GM21515 (cell line): ENCODE measurements around the gene MDM2.
"Not testable (repeated sequence)": the region's sequence is repeated elsewhere in the genome, so short reads cannot be mapped to it uniquely, and the experiment has no call there.

Experiments
- ATAC-seq: cut with Tn5 transposase; IDR thresholded peaks from one replicate; pipeline ENCODE4 v1.9.1; 2021; ENCODE audit not compliant: unreplicated experiment

Gene MDM2

DNA sequence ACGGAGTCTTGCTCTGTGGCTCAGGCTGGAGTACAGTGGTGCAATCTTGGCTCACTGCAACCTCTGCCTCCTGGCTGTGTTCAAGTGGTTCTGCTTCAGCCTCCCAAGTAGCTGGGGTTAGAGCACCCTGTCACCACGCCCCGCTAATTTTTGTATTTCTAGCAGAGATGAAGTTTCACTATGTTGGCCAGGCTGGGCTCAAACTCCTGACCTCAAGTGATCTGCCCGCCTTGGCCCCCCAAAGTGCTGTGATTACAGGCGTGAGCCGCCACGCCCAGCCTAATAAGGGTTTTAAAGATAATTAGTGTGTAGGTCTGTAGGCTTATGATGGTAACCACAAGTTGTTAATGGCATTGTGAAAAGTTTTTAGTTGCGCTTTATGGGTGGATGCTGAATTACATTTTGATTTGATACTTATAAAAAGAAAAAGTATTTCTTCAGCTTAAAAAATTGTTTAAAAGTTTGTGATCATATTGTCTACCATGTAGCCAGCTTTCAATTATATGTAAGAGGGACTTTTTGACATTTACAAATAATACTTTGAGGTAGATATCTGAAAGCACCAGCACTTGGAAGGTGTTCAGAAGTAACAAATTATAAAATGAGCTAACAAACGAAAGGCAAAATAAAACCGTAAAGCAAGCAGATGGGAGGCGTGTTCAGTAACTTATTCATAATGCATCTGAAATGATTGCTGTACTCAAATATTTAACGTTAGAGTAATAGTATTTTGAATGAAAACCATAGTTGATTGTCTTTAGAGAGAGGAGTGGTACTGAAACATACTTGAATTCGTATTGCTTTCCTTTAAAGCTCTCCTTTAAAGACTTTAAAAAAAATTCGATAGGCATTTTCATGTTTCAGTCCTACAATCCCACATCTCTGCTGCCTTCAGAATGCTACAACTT lies 37.1 kb downstream of the MDM2 start:
- no peak for ATAC-seq

DNA sequence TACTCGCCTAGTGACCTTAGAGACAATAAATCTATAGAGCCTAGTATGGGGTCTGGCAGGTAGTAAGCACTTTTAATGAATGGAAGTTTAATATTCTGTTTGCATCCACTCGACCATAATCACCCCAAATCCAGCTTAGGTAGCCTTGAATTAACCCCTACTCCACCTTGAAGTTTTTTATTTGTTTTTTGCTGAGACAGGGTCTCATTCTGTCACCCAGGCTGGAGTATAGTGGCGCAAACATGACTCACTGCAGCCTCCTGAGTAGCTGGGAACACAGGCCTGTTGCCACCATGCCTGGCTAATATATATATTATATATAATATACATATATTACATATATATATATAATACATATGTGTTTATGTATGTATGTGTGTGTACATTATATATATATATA lies 38.8 kb downstream of the MDM2 start:
- no peak for ATAC-seq

DNA sequence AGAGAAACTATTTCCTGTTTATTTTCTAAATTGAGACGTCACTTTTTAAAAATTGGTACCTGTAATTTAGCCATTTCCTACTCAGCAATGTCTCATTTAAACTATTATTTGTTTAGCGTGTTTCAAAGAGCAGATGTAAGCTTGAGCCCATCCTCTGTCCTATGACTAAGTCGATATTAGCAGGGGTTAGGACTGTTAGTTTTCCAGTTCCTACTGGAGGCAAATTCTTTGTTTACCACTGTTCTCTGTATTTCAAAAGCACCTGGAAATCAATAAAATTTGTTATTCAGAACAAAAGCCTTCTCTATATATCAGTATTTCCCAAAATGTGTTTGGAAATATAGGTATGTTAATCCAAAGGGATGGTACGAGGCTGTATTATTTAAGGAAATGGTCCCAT lies 42.4 kb downstream of the MDM2 start:
- ATAC-seq, result no peak

DNA sequence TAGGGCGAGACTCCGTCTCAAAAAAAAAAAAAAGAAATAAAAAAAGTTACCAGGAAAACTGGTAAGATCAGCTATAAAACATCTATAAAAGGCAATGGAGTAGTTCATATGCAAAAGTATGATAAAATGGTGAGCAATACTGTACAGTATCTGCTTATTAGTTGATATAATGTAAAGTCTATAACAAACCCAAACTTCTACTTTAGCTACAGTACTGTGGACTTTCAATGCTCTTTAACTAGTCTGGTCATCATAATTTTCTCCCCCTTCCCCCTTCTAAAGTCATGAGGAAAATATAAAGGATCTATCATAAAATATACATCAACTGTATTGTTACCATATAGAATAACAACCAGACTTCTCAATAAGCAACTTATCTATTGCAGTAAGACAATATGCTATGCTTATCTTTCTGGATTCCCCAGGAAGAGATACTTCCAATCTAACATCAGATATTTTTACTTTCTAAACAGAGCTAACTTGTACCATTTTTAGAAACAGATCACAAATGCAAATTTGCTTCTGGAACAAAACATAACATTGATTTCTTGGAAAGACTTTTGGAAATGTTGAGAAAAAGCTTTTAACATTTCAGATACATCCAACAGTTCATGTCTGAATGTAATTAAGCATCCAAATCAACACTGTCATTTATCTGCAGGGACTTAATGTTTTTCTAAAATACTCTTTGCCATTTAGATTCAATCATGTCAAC lies 43.8 kb downstream of the MDM2 start:
- no peak for ATAC-seq

DNA sequence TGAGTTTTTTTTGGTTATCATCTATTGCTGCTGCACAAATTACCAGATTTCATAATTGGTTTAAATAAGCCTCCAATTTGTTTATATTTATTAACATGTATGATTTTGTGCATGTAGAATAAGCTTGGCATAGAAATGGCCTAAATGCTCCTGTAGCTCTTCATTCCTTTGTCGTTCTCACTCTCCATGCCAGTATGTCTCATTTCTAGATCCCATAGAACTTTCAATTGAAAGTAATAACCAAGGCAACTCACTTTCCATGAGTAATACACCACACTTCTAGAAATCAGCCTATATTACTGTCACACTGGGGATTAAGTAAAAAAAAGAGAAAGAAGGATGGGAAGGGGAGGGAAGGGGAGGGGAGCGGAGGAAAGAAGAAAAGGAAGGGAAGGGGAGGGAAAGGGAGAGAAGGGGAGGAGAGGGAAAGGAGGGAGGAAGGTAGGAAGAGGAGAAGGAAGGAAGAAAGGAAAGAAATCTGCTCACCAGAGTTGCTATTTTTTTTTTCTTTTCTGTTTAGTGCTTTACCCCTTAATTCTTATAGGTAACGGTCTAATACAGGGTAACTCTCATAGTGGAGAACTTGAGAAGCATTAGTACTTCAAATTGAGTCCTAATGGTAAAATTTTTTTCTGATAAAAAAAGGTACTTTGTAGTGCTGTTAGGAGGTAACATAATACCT lies 45.6 kb downstream of the MDM2 start:
- no peak for ATAC-seq

DNA sequence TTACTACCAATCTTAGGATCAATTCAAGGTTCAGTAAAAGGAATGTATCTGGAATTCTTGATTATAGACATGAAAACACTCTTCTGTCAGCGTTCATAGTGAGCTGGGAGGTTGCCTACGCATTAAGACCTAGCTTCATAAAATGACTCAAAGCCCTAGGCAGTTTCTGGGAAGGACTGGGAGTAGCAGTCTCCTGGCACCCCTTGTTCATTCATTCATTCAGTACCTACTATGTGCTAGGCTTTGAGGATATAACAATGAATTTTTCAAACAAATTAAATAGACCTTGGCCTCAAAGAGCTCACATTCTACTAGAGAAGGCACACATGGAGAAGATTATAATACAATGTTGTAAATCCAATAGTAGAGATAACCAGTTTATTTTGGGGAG lies 46.1 kb downstream of the MDM2 start:
- no peak for ATAC-seq

DNA sequence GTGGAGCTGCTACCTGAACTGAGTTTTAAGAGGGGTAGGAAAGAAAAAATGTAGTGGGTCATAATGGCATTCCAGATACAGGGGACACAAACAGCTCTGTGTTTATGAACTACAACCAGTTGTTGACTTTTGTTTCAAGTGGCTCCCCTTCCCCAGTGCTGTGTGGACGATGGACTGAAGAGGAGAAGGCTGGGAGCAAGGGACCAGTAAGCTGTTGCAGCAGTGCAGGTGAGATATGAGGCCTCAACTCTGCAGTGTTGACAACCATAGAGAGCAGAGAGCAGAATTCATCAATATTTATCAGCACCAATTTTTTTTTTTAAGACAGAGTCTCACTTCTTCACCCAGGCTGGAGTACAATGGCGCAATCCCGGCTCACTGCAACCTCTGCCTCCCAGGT lies 46.6 kb downstream of the MDM2 start:
- no peak for ATAC-seq

DNA sequence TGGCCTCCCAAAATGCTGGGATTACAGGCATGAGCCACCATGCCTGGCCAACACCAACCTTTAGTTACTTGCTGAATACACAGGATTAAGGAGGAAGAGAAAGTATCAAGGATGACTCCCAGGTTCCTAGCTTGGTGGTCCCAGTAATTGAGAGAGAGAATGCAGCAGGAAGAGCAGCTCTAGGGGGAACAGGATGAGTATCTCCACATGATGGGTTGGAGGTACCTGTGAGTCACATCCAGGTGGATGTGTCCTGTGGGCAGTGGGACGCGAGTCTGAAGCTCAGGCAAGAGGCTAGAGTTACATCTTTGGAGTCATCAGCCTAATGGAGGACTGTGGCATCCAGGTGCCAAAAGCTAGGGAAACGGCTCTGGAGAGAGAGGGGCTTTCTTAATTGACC lies 47.1 kb downstream of the MDM2 start:
- no peak for ATAC-seq

DNA sequence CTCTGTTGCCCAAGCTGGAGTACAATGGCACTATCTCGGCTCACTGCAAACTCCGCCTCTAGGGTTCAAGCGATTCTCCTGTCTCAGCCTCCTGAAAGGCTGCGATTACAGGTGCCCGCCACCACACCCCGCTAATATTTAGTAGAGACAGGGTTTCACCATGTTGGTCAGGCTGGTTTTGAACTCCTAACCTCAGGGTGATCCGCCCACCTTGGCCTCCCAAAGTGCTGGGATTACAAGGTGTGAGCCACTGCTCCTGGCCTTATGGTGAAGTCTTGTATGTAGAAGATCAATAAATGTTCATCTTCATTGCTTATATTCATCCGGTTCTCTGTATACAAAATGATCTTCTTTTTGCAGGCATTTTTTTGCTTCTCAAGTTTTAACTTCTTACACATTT lies 47.8 kb downstream of the MDM2 start:
- no peak for ATAC-seq

DNA sequence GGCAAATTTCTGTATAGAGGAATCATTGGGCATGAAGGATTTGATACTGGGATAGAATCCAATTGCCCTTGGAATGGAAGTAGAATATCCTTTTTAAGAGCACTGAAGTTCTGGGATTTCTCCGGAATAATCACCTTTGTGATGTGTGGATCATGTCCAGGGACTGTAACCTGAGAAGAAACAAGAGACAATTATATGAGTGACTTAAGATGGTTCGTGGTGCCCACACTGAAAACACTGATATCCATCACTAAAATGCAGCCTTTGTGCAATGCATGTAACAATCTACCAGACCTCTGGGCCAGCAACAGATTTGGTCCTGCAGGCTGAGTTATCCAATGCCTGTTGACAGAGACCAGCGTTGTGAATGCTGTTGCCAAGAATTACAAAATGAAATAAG lies 48.5 kb downstream of the MDM2 start:
- ATAC-seq, result no peak

DNA sequence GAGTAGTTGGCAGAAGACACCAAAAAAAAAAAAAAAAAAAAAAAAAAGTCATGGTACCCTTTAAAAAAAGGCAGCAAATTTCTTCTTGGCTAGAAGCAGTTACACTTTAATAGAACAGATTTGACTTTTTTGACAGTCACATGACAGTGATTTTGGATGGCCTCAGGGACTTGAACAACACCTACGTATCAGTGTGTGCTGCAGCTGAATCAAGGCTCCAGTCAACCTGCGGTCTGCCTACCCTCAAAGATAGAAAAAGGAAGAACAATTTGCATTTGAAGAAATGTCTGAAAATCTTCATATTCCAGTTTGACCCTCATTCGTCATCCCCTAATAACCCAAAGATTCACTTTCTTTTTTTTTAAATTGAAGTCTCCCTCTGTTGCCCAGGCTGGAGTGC lies 53.9 kb downstream of the MDM2 start:
- no peak for ATAC-seq

DNA sequence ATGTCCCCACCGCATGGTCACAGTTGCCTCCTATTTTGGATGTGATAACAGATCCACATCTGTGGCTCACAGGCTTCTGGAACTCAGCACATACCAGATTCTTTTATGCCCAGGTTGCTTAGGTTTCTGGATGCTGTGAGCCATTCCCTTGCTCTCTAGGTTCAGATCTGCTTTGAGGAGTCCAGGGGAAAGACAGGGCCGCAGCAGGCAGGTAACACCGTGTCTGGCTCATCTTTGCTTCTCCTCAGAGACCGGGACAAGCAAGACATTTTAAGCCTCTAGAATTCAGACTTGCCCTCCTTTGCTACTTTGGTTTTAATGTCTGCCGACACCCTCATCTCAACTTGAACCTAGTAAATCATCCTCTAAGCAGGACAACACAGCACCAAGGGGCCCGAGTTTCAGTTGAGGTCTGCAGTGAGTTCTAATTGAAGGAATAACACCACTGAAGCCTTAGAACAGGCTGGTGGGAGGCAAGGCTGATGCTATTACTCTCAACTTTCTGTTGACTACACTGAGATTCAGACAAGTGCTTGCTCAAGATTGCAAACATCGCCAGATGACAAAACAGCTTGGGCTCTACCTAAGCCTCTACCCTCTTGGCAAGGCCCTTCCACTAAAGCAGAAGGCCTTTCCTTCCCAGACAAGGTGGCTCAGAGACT lies 55.3 kb downstream of the MDM2 start:
- ATAC-seq, result no peak

DNA sequence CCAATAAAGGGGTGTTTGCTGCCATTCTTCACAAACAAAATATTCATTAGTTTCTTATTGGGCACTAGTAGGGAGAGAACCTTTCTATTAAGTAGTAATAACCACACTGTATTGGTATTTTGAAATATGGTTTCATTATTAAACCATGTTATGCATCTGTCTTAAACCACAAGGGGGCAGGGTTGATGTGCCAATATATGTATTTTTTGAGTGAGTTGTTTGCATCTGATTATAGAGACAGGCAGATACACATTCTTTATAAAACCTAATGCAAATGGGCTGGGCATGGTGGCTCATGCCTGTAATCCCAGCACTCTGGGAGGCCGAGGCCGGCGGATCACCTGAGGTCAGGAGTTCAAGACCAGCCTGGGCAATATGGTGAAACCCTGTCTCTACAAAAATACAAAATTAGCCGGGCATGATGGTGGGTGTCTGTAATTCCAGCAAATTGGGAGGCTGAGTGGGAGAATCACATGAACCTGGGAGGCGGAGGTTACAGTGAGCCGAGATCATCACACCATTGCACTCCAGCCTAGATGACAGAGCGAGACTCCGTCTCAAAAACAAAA lies 56.0 kb downstream of the MDM2 start:
- ATAC-seq, result not testable (repeated sequence)

DNA sequence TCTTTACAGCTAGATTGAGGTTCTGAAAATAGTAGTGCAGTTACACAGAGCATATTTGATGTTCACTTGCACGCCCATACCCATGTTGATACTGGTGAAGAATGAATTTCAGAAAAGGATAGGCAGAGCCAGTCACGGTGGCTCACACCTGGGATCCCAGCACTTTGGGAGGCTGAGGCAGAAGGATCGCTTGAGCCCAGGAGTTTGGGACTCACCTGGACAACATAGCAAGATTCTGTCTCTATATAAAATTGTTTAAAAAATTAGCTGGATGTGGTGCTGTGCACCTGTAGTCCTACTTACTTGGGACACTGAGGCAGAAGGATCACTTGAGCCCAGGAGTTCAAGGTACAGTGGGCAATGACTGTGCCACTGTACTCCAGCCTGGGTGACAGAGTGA lies 56.6 kb downstream of the MDM2 start:
- ATAC-seq, result no peak

DNA sequence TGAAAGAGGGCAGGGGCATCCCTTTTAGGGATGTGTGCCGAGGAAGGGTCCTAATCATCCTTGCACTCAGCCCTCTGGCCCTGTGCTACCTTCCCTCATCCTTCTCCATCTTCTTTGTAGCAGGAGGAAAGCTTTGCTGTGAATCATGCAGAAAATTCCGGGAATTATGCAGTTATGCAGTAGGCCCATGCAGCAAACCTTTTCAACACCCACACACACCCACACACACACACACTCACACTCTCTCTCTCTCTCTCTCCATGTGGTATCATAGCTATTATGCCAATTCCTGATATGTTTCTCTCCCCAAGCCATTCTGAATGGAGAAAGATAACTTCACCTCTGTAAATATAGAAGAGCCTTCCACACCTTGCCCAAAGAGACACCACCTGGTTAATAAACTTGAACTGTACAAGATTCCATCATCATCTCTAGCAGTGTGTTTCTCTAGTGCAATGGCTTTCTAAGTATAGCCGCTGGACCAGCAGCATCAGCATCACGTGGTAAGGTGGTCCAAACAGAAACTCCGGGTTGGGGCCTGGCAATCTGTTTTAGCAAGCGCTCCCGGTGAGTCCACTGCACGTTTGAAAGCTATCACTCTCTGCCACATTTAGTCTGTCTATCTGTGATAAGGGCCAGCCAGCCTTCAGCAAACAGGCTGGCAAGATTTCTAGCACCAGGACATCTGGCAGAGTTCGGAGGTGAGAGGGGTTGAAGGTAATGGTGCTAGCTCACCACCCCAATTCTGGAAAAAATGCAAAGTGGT lies 57.6 kb downstream of the MDM2 start:
- no peak for ATAC-seq

DNA sequence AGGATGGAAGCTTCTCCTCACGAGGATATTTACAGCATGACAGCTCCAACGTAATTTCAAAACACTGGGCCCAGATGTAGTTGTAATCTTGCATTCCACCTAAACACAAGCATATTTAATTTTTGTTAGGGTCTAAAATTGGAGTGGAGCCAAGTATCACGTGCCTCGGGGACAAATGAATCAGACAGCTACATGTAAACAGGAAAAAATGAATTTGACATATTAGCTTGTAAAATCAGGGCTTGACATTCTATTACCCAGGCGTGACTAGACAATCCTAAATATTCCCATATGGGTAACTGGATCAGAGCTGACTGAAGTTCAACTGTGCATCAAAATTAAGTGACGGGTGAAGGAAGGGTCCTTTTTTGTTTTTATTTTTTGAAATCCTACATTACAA lies 59.0 kb downstream of the MDM2 start:
- ATAC-seq, result no peak

DNA sequence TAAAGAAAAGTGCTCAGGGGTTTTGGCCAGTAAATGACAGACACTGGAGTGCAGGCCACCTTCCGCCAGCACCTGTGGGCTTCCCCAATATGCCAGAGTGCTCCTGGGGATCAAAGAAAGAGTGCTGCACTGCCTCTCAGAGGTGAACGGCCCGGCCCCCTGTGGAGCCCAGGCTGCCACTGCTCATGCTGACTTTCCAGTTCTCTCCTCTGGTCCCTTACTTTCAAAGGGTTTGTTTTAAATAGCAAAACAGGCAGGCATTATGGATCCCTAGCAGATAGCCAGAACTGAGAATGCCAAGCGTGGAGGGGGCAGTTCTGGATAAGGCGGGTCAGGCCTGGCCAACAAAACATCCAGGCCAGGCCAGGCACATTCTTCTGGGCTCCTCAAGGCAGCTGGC lies 59.6 kb downstream of the MDM2 start:
- ATAC-seq, result no peak

DNA sequence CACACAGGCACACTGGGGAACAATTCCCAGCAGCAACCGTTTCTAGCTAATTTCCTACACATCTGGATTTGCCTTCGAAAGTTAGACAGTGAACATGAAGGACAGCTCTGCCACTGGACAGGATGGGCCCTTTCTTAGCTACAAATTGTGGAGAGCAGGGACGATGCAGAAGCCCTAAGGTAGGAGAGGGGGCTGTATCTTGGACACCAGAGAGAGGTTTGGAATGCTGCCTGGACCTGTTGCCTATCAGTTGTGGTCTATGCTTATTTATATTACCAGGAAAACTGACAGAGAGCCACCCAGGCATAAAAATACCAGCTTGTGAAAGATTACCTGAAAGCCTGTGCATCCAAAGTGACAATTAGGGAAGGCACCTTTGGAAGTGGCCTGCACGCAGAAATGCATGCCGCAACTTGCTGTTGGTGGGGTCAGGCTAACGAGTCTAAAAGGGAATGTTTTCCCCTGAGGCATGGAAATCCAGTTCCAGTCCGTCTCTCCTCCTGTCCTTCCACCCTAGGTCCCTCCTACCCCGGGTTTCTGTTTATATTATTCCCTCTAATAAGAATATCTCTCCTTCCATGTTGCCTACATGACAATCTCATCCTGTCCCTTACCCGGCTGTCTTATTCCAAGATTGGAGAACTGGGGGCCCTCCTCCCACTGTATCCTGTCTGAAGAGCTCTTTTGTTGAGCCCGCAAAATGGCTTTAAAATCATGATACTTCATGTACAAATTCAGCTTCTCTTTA lies 60.2 kb downstream of the MDM2 start:
- ATAC-seq, result no peak

DNA sequence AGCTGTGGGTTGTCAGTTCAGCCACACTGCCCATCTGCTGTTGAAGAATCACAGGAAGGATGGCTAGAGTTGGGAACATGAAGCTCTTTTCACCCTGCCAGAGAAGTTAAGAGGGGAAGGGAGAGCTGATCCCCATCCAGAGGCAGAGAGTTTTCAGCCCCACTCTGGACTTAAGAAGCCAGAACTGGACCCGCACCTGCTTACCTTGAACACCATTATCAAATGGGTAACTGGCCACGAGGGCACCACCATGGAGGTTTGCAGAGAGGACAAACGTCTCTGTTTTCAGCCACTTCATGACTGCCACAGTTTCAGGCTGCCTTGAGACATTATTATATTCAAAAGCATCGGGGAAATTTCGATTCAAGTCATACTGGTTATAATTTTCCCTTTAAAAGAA lies 62.0 kb downstream of the MDM2 start:
- ATAC-seq, result no peak

DNA sequence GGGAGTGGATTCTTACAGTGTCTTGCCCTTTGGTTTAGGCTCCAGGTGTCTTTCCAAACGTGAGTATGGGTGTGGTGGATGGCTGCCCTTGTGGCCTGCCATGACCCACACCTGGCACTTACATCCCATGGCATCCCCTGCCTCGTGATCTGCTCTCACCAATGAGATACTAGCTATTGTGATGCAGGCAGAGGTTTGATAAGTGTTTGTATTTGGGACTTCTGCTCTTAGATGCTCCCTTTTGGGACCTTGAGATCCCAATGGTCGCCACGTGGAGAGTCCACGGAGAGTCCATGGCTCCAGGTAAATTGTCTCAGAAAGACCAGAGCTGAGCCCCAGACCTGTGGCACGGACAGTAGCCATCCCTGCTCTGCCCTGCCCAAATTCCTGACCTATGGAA lies 62.5 kb downstream of the MDM2 start:
- no peak for ATAC-seq
